Parathyroid adenoma (tissue), 2 donors: Measurements from ENCODE around the gene PDE10A.

ENCODE experiments used
- H2AFZ ChIP-seq: fragments of 300-600 bp; sonication (generic); one replicate; pipeline ENCODE4 v1.7.0; 2017; ENCODE audit warnings: antibody characterized with exemption, mild to moderate bottlenecking
- H3K27ac ChIP-seq: fragments of 300-600 bp; sonication (generic); one replicate; pipeline ENCODE4 v1.7.0; 2017
- H3K27me3 ChIP-seq: fragments of 300-600 bp; sonication (generic); one replicate; pipeline ENCODE4 v1.7.0; 2017; ENCODE audit warnings: low read length; ENCODE audit not compliant: control insufficient read depth, insufficient read depth
- H3K36me3 ChIP-seq: fragments of 300-600 bp; sonication (generic); one replicate; pipeline ENCODE4 v1.7.0; 2017; ENCODE audit warnings: low read length; ENCODE audit not compliant: control insufficient read depth, insufficient read depth
- H3K4me1 ChIP-seq: fragments of 300-600 bp; sonication (generic); one replicate; pipeline ENCODE4 v1.7.0; 2017; ENCODE audit warnings: control low read depth
- H3K4me2 ChIP-seq: fragments of 300-600 bp; sonication (generic); one replicate; pipeline ENCODE4 v1.7.0; 2017; ENCODE audit warnings: low read length
- H3K4me3 ChIP-seq: fragments of 300-600 bp; sonication (generic); one replicate; pipeline ENCODE4 v1.7.0; 2017; ENCODE audit warnings: low read depth, low read length
- H3K79me2 ChIP-seq: fragments of 300-600 bp; sonication (generic); one replicate; pipeline ENCODE4 v1.7.0; 2017; ENCODE audit warnings: control low read depth
- H3K9ac ChIP-seq: fragments of 300-600 bp; sonication (generic); one replicate; pipeline ENCODE4 v1.7.0; 2017; ENCODE audit warnings: mild to moderate bottlenecking
- H3K9me3 ChIP-seq: fragments of 300-600 bp; sonication (generic); one replicate; pipeline ENCODE4 v1.7.0; 2017; ENCODE audit warnings: low read length; ENCODE audit not compliant: control insufficient read depth
- CTCF ChIP-seq: fragments of 300-600 bp; sonication (generic); IDR thresholded peaks from one replicate; pipeline ENCODE4 v1.7.0; 2017; ENCODE audit warnings: antibody characterized with exemption, mild to moderate bottlenecking
- donor health status: primary hyperparathyroidism.

PDE10A gene

DNA sequence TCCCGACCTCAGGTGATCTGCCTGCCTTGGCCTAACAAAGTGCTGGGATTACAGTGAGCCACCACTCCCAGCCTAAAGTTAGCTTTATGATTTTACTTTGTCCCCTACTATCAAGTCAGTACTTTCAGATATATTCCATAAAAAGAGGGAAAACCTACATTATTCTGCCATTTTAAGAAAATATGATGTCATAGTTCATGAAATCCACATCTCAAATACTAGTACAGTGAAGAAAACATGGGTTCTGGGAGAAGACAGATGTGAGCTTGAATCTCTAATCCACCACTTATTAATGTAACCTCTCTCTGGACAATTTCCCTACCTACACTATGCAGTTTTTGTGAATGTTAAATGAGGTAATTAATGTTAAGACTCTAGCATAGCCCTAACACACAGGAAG lies 74.5 kb downstream of the PDE10A start:
- H3K36me3 ChIP-seq, result no peaks in the 10 kb centered on the region
- H3K4me1 ChIP-seq, result no peaks in the 10 kb centered on the region
- H3K79me2 ChIP-seq, result no peaks in the 10 kb centered on the region
- H3K27me3 ChIP-seq, result no peaks in the 10 kb centered on the region
- H3K27ac ChIP-seq, result no peak overlapping the region
- no peak for TF ChIP-seq CTCF
- H2AFZ ChIP-seq, result no peak overlapping the region
- H3K4me2 ChIP-seq, result no peak overlapping the region
- no peaks in the 10 kb centered on the region for H3K9me3 ChIP-seq
- no peak overlapping the region for H3K4me3 ChIP-seq
- no peak overlapping the region for H3K9ac ChIP-seq

DNA sequence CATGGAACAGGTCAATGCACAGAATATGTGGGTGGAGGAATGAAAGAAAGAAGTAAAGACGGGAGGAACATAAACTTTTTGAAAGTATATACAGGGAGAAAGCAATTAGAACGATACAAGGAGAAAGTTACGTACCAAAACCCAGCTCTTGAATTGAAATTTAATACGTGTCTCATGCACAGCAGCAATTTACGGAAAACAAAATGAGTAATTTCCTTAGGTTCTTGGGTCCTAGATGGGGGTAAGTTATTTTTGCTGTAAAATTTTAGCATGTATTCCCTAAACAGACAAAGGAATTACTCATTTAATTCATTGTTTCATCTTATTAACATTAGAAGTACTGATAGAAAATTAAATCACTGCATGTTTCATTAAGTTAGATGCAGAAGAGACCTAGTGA lies 75.8 kb downstream of the PDE10A start:
- H3K4me2 ChIP-seq, result no peak overlapping the region
- no peaks in the 10 kb centered on the region for H3K27me3 ChIP-seq
- H3K4me3 ChIP-seq, result no peak overlapping the region
- no peaks in the 10 kb centered on the region for H3K4me1 ChIP-seq
- H2AFZ ChIP-seq, result no peak overlapping the region
- no peak overlapping the region for H3K9ac ChIP-seq
- H3K9me3 ChIP-seq, result no peaks in the 10 kb centered on the region
- H3K27ac ChIP-seq, result no peak overlapping the region
- no peak for TF ChIP-seq CTCF
- no peaks in the 10 kb centered on the region for H3K79me2 ChIP-seq
- no peaks in the 10 kb centered on the region for H3K36me3 ChIP-seq

GRCh38 chr6:165586706-165587105 lies 76.3 kb downstream of the PDE10A start:
- no peak overlapping the region for H3K9ac ChIP-seq
- H3K4me2 ChIP-seq, result no peak overlapping the region
- no peaks in the 10 kb centered on the region for H3K9me3 ChIP-seq
- H3K27ac ChIP-seq, result no peak overlapping the region
- H2AFZ ChIP-seq, result no peak overlapping the region
- H3K4me1 ChIP-seq, result no peaks in the 10 kb centered on the region
- H3K79me2 ChIP-seq, result no peaks in the 10 kb centered on the region
- no peaks in the 10 kb centered on the region for H3K36me3 ChIP-seq
- H3K27me3 ChIP-seq, result no peaks in the 10 kb centered on the region
- H3K4me3 ChIP-seq, result no peak overlapping the region
- no peak for TF ChIP-seq CTCF

DNA sequence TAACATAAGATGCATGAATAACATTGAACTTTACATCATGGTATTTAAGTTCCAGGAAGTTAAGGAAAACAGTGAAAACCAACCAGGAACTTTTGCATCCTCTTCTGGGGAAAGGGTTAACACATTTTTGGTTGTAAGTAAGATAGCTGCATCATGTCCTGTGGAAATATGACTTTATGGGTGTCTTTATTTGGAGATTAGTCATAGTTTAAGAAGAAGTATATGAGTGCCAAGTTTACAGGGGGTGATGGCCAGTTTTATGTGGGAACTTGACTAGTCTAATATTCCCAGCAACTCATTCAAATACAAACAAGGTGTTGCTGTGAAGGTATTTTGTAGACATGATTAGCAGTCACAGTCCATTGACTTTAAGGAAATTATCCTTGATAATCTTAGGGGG lies 78.0 kb downstream of the PDE10A start:
- no peak overlapping the region for H3K9ac ChIP-seq
- H3K9me3 ChIP-seq, result no peaks in the 10 kb centered on the region
- no peak overlapping the region for H3K4me2 ChIP-seq
- H3K27me3 ChIP-seq, result no peaks in the 10 kb centered on the region
- H3K27ac ChIP-seq, result no peak overlapping the region
- H3K4me1 ChIP-seq, result no peaks in the 10 kb centered on the region
- no peak overlapping the region for H2AFZ ChIP-seq
- no peak for TF ChIP-seq CTCF
- H3K79me2 ChIP-seq, result no peaks in the 10 kb centered on the region
- H3K4me3 ChIP-seq, result no peak overlapping the region
- H3K36me3 ChIP-seq, result no peaks in the 10 kb centered on the region

DNA sequence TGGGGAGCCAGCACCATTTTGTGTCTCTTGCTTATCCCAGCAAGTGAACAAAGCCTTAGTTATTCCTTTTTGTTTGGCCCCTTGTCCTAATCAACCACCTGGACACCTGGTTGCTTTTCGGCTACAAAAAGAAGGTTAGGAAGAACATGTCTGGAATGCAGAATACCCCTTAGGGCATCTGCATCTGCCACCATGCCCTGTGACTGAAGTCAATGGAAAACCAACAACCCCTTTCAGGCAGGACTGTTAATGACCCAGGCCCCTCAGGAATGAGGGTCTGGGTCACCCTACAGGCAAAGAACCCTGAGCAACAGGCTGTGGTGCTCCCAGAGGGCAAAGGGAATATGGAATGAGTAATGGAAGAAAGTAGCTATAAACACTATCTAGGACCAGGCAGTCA lies 78.5 kb downstream of the PDE10A start:
- no peaks in the 10 kb centered on the region for H3K79me2 ChIP-seq
- no peak overlapping the region for H3K4me2 ChIP-seq
- no peak overlapping the region for H3K4me3 ChIP-seq
- TF ChIP-seq CTCF, result no peak
- no peak overlapping the region for H2AFZ ChIP-seq
- no peaks in the 10 kb centered on the region for H3K36me3 ChIP-seq
- H3K27ac ChIP-seq, result no peak overlapping the region
- no peaks in the 10 kb centered on the region for H3K4me1 ChIP-seq
- H3K9ac ChIP-seq, result no peak overlapping the region
- no peaks in the 10 kb centered on the region for H3K27me3 ChIP-seq
- no peaks in the 10 kb centered on the region for H3K9me3 ChIP-seq
